D341Med (cell line): ENCODE data around the gene PECR.
"Not testable (repeated sequence)": the region's sequence is repeated elsewhere in the genome, so short reads cannot be mapped to it uniquely, and the experiment has no call there.

Source experiments
- DNase-seq: peaks from one replicate; pipeline ENCODE4 v3.0.0; 2012; ENCODE audit warnings: low spot score

The PECR gene

DNA sequence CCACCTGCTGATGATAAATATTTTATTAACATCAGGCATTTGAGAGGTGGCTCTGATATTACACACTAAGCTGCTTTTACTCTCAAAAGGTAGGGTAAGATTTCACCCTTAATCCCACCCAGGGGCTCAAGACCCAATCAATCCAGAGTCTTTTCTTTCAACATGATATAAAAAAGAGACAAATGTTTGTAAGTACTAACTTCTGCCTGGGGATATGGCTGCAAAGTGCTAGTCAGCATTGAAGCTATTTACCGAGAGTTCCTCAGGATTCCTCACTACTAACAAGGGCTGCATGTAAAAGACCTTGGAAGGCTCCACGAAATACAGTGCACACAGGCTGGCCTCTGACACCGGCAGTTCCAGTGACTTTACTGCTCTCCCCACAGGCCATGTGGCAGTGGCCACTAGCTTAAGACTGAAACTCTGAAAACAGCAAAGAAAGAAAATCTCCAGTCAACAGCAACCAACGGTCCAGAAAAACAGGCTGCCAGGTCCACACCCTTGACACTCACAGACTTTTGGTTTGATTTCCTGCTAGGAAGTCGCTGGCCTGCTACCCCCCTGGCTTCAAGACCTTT, 79.4 kb downstream of the PECR start:
- DNase-seq: no peak

DNA sequence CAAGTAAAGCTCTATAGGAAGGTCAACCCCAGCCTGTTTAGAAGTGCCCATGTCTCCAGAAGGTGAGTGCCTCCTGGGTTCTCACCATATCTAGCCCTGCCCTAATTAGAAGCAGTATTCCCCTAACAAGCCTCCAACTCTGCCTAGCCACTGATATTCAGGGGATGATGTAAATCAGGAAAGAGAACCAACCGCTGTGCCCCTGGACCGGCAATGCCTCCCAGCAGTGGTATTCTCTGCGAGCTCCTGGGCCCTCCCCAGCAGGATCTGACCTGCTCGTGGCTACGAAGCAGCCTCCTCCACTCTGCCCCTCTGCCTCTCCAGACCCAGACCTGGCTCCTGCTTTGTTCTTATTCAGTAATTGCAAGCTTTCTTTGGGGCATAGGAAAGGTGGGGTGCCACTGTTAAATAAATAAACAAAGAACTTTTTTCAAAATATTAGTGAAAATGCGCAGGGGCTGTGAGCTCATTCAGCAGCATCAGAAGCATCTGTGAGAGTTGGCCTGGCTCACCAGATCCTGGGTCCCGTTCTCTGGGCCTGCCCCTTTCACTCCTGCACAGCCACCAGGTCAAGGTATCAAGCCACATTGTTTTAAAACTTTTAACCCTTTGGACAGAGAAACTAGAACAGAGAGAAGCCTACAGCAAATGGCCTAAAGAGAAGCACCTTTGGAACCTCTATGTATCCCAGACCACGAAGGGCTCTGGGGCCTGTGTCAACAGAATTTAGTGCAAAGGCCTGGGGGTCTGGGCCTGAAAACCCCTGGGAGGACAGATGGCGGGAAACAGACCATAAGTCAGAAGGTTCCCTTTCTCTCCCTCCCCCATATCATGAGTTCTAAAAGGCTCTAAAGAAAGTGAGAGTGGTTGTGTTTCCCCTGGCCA, 80.2 kb downstream of the PECR start:
- DNase-seq: no peak

DNA sequence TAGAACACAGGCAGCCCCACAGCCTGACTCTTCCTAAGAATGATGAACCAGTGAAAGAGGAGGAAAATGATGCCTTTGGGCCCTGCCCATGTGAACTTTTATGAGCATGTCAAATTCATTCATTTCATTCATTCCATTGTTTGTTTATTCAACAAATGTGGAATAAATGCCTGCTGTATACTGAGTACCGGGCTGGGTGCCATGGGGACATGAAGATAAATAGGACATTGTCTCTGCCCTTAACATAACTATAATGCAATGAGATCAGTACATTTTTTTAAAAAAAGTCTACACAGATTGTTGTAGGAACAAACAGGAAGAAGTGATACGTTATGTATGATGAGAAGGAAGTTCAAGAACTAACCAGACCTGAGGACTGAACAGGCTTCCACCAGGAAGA, 83.0 kb downstream of the PECR start:
- no peak for DNase-seq

GRCh38 chr2:215997219-215997618, 84.4 kb downstream of the PECR start:
- no peak for DNase-seq

DNA sequence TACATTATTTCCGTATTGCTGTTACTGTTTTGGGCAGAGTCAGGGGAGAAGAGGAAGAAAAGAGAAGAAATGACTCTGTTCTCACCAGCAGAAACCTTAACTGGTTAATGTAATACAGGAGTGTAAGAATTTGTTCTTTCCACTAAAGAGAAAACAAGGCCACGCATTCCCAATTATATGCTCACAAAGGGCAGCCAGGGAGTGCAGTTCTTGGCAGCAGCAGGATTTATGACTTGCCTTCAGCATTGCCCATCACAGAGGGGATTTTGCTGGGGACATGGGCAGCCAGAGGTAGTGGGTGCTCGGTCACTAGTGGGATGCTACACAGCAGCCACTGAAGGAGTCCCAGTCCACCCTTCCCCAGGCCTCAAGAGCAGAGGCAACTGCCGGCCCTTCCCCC, 86.7 kb downstream of the PECR start:
- DNase-seq: no peak

DNA sequence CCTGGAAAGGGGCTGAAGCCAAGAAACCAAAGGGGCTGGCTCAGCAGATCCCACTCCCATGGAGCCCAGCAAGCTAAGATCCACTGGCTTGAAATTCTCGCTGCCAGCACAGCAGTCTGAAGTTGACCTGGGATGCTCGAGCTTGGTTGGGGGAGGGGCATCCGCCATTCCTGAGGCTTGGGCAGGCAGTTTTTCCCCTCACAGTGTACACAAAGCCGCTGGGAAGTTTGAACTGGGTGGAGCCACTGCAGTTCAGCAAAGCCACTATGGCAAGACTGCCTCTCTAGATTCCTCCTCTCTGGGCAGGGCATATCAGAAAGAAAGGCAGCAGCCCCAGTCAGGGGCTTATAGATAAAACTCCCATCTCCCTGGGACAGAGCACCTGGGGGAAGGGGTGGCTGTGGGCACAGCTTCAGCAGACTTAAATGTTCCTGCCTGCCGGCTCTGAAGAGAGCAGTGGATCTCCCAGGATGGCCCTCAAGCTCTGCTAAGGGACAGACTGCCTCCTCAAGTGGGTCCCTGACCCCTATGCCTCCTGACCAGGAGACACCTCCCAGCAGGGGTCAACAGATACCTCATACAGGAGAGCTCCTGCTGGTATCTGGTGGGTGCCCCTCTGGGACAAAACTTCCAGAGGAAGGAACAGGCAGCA, 92.9 kb downstream of the PECR start:
- not testable (repeated sequence) for DNase-seq
